Measurements from ENCODE around the gene LRRC8D. TPM values are rescaled to one million over a fixed set of nuclear protein-coding genes. Genes with fewer than 3 reads are reported as not detected.

LRRC8D gene
- total RNA-seq, 4 donors from 2014 or later = 6.9 to 13.2 (median 8.8) TPM

DNA sequence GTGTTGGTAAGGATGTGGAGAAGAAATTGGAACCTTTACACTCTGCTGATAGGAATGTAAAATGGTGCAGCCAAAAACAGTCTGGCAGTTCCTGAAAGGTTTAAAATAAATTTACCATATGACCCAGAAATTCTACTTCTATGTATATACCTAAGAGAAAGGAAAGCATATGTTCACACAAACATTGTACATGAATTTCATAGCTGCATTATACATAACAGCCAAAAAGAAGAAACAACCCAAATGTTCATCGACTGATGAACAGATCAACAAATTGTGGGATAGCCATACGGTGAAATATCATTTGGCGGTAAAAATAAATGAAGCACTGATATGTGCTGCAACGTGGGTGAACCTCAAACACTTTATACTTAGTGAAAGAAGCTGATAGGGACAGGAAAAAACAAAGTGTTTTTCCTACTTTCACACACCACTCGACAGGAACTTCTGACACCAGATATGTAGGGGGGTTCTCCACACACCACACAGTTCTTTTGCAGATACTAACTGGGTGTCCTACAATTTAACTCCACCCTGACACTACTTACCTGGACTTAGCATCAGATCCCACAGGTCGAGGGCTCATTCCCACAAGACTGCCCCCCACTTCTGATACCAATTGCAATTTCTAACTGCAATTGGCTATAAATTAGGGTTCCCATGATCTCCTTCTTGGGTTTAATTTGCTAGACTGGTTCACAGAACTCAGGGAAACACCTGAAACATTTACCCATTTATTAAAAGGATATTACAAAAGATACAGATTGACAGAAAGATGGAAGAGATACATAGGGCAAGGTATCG lies 138.2 kb downstream of the LRRC8D start:
- no peak for TF ChIP-seq CTCF (IDR thresholded peaks at IDR 0.05)
- DNase-seq (ENCODE audit: low spot score) (no peak), ATAC-seq (ENCODE audit: low FRiP score) (no peak)

- no peak for TF ChIP-seq CTCF (IDR thresholded peaks at IDR 0.05)
- no peak for ATAC-seq (ENCODE audit: low FRiP score)
- DNase-seq (ENCODE audit: low spot score) = no peak
Observed at GRCh38 chr1:89959719-89960118, 138.9 kb downstream of the LRRC8D start.

GRCh38 chr1:89962024-89962741 lies 141.4 kb downstream of the LRRC8D start:
- ATAC-seq (ENCODE audit: low FRiP score) (no peak), DNase-seq (ENCODE audit: low spot score) (no peak)
- no peak for TF ChIP-seq CTCF (IDR thresholded peaks at IDR 0.05)

- no peak for TF ChIP-seq CTCF (IDR thresholded peaks at IDR 0.05)
- no peak for DNase-seq (ENCODE audit: low spot score)
- no peak for ATAC-seq (ENCODE audit: low FRiP score)
Observed at GRCh38 chr1:89962742-89963075, 141.9 kb downstream of the LRRC8D start.

- no peak for TF ChIP-seq CTCF (IDR thresholded peaks at IDR 0.05)
- DNase-seq (ENCODE audit: low spot score) (no peak), ATAC-seq (ENCODE audit: low FRiP score) (no peak)
Observed at GRCh38 chr1:89965193-89965768, 144.4 kb downstream of the LRRC8D start.

GRCh38 chr1:89966656-89967055 lies 145.8 kb downstream of the LRRC8D start:
- DNase-seq (ENCODE audit: low spot score) = no peak
- TF ChIP-seq CTCF (IDR thresholded peaks at IDR 0.05) = no peak
- no peak for ATAC-seq (ENCODE audit: low FRiP score)
